Breast epithelium (tissue), 3 donors: Measurements from ENCODE around the gene MSL2.

Experiments
- POLR2AphosphoS5 ChIP-seq, 3 donors: sonication (generic); formaldehyde crosslinking; IDR thresholded peaks; one replicate each; pipeline ENCODE4 v1.6.1; 2017; ENCODE audit warnings: antibody characterized with exemption in 3 of 3
- TF ChIP-seq, protein P1 (sequence below), 3 donors: fragments of 450-650 bp; IDR thresholded peaks; one replicate each; pipeline ENCODE4 v1.5.1; 2016 to 2017; ENCODE audit warnings: antibody characterized with exemption in 3 of 3, mild to moderate bottlenecking in 3 of 3, moderate library complexity in 3 of 3

- TF ChIP-seq, protein P1, sequence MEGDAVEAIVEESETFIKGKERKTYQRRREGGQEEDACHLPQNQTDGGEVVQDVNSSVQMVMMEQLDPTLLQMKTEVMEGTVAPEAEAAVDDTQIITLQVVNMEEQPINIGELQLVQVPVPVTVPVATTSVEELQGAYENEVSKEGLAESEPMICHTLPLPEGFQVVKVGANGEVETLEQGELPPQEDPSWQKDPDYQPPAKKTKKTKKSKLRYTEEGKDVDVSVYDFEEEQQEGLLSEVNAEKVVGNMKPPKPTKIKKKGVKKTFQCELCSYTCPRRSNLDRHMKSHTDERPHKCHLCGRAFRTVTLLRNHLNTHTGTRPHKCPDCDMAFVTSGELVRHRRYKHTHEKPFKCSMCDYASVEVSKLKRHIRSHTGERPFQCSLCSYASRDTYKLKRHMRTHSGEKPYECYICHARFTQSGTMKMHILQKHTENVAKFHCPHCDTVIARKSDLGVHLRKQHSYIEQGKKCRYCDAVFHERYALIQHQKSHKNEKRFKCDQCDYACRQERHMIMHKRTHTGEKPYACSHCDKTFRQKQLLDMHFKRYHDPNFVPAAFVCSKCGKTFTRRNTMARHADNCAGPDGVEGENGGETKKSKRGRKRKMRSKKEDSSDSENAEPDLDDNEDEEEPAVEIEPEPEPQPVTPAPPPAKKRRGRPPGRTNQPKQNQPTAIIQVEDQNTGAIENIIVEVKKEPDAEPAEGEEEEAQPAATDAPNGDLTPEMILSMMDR (IDR thresholded peaks at IDR 0.05): no peak
- no peak for TF ChIP-seq POLR2AphosphoS5 (IDR thresholded peaks at IDR 0.05)
Measured at GRCh38 chr3:136162322-136162721, 33.8 kb downstream of the MSL2 start.
